ENCODE results near the gene OSBP2.

Gene OSBP2

GRCh38 chr22:30879415-30879797 lies 184.7 kb downstream of the OSBP2 start:
- Histone ChIP-seq H3F3A (ENCODE audit: low read depth) (no peaks in the 10 kb centered on the region), H3K4me3 (ENCODE audit: low read length, poor library complexity, severe bottlenecking) (no peak overlapping the region), H3K4me1 (ENCODE audit: insufficient read depth, low read length, poor library complexity, severe bottlenecking) (no peaks in the 10 kb centered on the region), H3K27me3 (ENCODE audit: insufficient read depth, low read length, poor library complexity, severe bottlenecking) (no peaks in the 10 kb centered on the region), H3K4me2 (ENCODE audit: low read depth, low read length, poor library complexity, severe bottlenecking) (no peak overlapping the region), H3K36me3 (ENCODE audit: insufficient read depth, low read length) (no peaks in the 10 kb centered on the region), H3K79me2 (ENCODE audit: insufficient read depth, low read length) (no peaks in the 10 kb centered on the region), H2AFZ (ENCODE audit: low read length) (no peak overlapping the region), H4K20me1 (ENCODE audit: insufficient read depth, low read length, poor library complexity, severe bottlenecking) (no peaks in the 10 kb centered on the region), H3K9me2 (replicated peaks; ENCODE audit: low read depth, low read length) (no peaks in the 10 kb centered on the region), H3K9ac (ENCODE audit: low read depth, low read length, poor library complexity, severe bottlenecking) (no peak overlapping the region), H3K9me3 (ENCODE audit: insufficient read depth, low read depth, low read length) (no peaks in the 10 kb centered on the region)
- TF ChIP-seq EZH2phosphoT487 (IDR thresholded peaks at IDR 0.05; ENCODE audit: borderline replicate concordance) (no peak), CTCF (conservative IDR thresholded peaks at IDR 0.05; ENCODE audit: low read length) (no peak)

- H3F3A ChIP-seq (ENCODE audit: low read depth), result no peaks in the 10 kb centered on the region
- no peaks in the 10 kb centered on the region for H3K9me3 ChIP-seq (ENCODE audit: insufficient read depth, low read depth, low read length)
- no peak overlapping the region for H3K9ac ChIP-seq (ENCODE audit: low read depth, low read length, poor library complexity, severe bottlenecking)
- no peaks in the 10 kb centered on the region for H3K79me2 ChIP-seq (ENCODE audit: insufficient read depth, low read length)
- H2AFZ ChIP-seq (ENCODE audit: low read length), result no peak overlapping the region
- TF ChIP-seq CTCF (conservative IDR thresholded peaks at IDR 0.05; ENCODE audit: low read length) (no peak), EZH2phosphoT487 (IDR thresholded peaks at IDR 0.05; ENCODE audit: borderline replicate concordance) (no peak)
- no peak overlapping the region for H3K4me3 ChIP-seq (ENCODE audit: low read length, poor library complexity, severe bottlenecking)
- no peaks in the 10 kb centered on the region for H3K36me3 ChIP-seq (ENCODE audit: insufficient read depth, low read length)
- no peaks in the 10 kb centered on the region for H3K27me3 ChIP-seq (ENCODE audit: insufficient read depth, low read length, poor library complexity, severe bottlenecking)
- no peaks in the 10 kb centered on the region for H3K9me2 ChIP-seq (replicated peaks; ENCODE audit: low read depth, low read length)
- no peaks in the 10 kb centered on the region for H3K4me1 ChIP-seq (ENCODE audit: insufficient read depth, low read length, poor library complexity, severe bottlenecking)
- no peaks in the 10 kb centered on the region for H4K20me1 ChIP-seq (ENCODE audit: insufficient read depth, low read length, poor library complexity, severe bottlenecking)
- no peak overlapping the region for H3K4me2 ChIP-seq (ENCODE audit: low read depth, low read length, poor library complexity, severe bottlenecking)
Observed at GRCh38 chr22:30880181-30880601, 185.5 kb downstream of the OSBP2 start.

DNA sequence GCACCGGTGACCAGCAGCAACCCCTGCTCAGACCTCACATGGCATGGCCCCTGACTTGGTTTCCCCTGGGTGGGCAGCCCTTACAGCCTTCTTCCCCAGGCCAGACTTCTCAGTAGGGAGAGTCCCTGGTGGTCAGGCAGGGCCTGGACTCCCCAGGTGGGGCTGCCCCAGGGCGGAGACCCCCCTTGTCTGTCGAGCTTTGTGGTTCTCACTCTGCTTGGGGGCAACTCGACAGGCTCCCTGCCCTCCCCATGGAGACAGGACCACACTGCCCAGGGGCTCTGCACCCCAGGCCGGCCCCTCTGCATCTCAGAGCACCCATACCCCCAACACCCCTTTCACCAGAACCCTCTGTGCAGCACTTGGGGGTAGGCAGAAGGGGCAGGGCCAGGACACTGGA lies 186.2 kb downstream of the OSBP2 start:
- Histone ChIP-seq H3K4me2 (ENCODE audit: low read depth, low read length, poor library complexity, severe bottlenecking) (no peak overlapping the region), H3K4me1 (ENCODE audit: insufficient read depth, low read length, poor library complexity, severe bottlenecking) (no peaks in the 10 kb centered on the region)

More for the DNA sequence above, 186.2 kb downstream of the OSBP2 start:
- Histone ChIP-seq H3K9me2 (replicated peaks; ENCODE audit: low read depth, low read length) (no peaks in the 10 kb centered on the region), H4K20me1 (ENCODE audit: insufficient read depth, low read length, poor library complexity, severe bottlenecking) (no peaks in the 10 kb centered on the region), H3K9ac (ENCODE audit: low read depth, low read length, poor library complexity, severe bottlenecking) (no peak overlapping the region), H3K79me2 (ENCODE audit: insufficient read depth, low read length) (no peaks in the 10 kb centered on the region), H3K4me3 (ENCODE audit: low read length, poor library complexity, severe bottlenecking) (no peak overlapping the region), H3K9me3 (ENCODE audit: insufficient read depth, low read depth, low read length) (no peaks in the 10 kb centered on the region), H3K27me3 (ENCODE audit: insufficient read depth, low read length, poor library complexity, severe bottlenecking) (no peaks in the 10 kb centered on the region), H3K36me3 (ENCODE audit: insufficient read depth, low read length) (no peaks in the 10 kb centered on the region), H3F3A (ENCODE audit: low read depth) (no peaks in the 10 kb centered on the region), H2AFZ (ENCODE audit: low read length) (no peak overlapping the region)
- TF ChIP-seq EZH2phosphoT487 (IDR thresholded peaks at IDR 0.05; ENCODE audit: borderline replicate concordance) (no peak), CTCF (conservative IDR thresholded peaks at IDR 0.05; ENCODE audit: low read length) (no peak)

Measured in Loucy (cell line).